Measurements from ENCODE around the gene CFAP410.
"Not testable (repeated sequence)": the region's sequence is repeated elsewhere in the genome, so short reads cannot be mapped to it uniquely, and the experiment has no call there.

The CFAP410 gene

GRCh38 chr21:44345495-44345894 is 6.3 kb upstream of the CFAP410 start:
- Histone ChIP-seq H3K9me3 (ENCODE audit: control insufficient read depth, insufficient read depth, low read length) (no peaks in the 10 kb centered on the region), H3K36me3 (ENCODE audit: control insufficient read depth, insufficient read depth, low read length) (no peaks in the 10 kb centered on the region), H3K4me1 (ENCODE audit: control insufficient read depth, insufficient read depth, low read length) (peaks cover 5% of the 10 kb centered on the region), H3K4me3 (ENCODE audit: low read depth, low read length) (no peak overlapping the region), H3K9ac (ENCODE audit: low read depth, low read length) (no peak overlapping the region), H3K27me3 (ENCODE audit: control insufficient read depth, insufficient read depth, low read length) (no peaks in the 10 kb centered on the region)

- Histone ChIP-seq H3K9ac (ENCODE audit: low read depth, low read length) (no peak overlapping the region), H3K36me3 (ENCODE audit: control insufficient read depth, insufficient read depth, low read length) (no peaks in the 10 kb centered on the region), H3K4me3 (ENCODE audit: low read depth, low read length) (no peak overlapping the region), H3K27me3 (ENCODE audit: control insufficient read depth, insufficient read depth, low read length) (no peaks in the 10 kb centered on the region), H3K9me3 (ENCODE audit: control insufficient read depth, insufficient read depth, low read length) (no peaks in the 10 kb centered on the region), H3K4me1 (ENCODE audit: control insufficient read depth, insufficient read depth, low read length) (peaks cover 6% of the 10 kb centered on the region)
Measured at GRCh38 chr21:44344541-44345183, 5.5 kb upstream of the CFAP410 start.

DNA sequence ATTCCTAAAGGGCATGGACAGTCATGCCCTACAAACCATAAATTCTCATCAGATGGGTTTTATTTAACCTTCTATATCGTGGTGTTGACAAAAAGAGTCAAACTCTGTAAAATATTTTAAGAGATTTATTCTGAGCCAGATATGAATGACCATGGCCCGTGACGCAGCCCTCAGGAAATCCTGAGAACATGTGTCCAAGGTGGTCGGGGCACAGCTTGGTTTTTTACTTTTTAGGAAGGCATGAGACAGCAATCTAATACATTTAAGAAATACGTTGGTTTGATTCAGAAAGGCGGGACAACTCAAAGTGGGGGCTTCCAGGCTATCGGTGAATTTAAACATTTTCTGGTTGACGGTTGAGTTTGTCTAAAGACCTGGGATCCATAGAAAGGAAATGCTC is 3.8 kb upstream of the CFAP410 start:
- not testable (repeated sequence) for H3K9ac ChIP-seq (ENCODE audit: low read depth, low read length); H3K36me3 ChIP-seq (ENCODE audit: control insufficient read depth, insufficient read depth, low read length); H3K4me1 ChIP-seq (ENCODE audit: control insufficient read depth, insufficient read depth, low read length); H3K27me3 ChIP-seq (ENCODE audit: control insufficient read depth, insufficient read depth, low read length); H3K9me3 ChIP-seq (ENCODE audit: control insufficient read depth, insufficient read depth, low read length); H3K4me3 ChIP-seq (ENCODE audit: low read depth, low read length)

GRCh38 chr21:44341726-44342458 is 2.7 kb upstream of the CFAP410 start:
- not testable (repeated sequence) for H3K4me3 ChIP-seq (ENCODE audit: low read depth, low read length); H3K27me3 ChIP-seq (ENCODE audit: control insufficient read depth, insufficient read depth, low read length); H3K9me3 ChIP-seq (ENCODE audit: control insufficient read depth, insufficient read depth, low read length); H3K9ac ChIP-seq (ENCODE audit: low read depth, low read length); H3K36me3 ChIP-seq (ENCODE audit: control insufficient read depth, insufficient read depth, low read length); H3K4me1 ChIP-seq (ENCODE audit: control insufficient read depth, insufficient read depth, low read length)

DNA sequence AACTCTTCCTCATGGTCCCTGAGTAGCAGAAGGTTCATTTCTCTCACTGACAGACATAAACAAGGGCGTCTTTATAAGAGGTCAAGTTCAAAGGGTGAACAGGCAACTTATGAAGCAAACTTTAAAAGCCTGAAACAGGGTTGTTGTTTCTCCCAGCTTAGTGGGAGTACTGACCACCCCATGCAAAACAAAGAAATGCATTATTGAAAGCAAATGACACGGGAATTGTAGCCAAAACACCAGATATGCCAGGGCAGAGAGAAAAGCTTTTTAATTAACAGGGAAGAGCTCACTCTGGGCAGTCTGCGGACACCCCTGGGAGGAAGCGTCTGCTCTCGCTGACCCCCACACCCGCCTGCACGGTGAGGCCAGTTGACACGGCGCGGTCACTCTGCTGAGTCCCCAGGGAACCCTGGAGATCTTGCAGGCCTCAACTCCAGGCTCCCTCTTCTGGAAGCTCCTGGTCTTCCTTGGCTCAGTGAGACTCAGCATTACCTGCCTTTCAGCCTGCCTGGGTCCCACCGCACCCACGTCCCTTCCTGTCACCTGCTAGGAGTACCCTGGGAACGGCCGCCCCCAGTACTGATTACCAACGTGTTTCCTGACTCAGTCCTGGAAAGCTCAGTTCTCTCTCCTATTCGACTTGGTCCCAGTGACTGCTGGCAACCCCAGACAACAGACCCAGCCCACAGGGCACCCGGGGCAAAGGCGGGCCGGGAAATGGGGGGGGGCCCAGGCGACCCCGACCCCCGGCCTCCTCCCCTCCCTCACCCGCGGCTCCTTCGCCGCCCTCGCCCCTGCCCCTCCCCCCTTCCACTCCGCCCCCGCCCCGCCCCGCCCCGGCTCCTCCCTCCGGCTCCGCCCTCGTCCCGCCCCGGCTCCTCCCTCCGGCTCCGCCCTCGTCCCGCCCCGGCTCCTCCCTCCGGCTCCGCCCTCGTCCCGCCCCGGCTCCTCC is 972 bp downstream of the CFAP410 start:
- H3K36me3 ChIP-seq (ENCODE audit: control insufficient read depth, insufficient read depth, low read length), result no peaks in the 10 kb centered on the region
- H3K4me1 ChIP-seq (ENCODE audit: control insufficient read depth, insufficient read depth, low read length), result peaks cover 9% of the 10 kb centered on the region
- H3K9ac ChIP-seq (ENCODE audit: low read depth, low read length), result no peak overlapping the region
- peak overlapping the region; percentile 59 for H3K4me3 ChIP-seq (ENCODE audit: low read depth, low read length)
- no peaks in the 10 kb centered on the region for H3K9me3 ChIP-seq (ENCODE audit: control insufficient read depth, insufficient read depth, low read length)
- H3K27me3 ChIP-seq (ENCODE audit: control insufficient read depth, insufficient read depth, low read length), result no peaks in the 10 kb centered on the region

DNA sequence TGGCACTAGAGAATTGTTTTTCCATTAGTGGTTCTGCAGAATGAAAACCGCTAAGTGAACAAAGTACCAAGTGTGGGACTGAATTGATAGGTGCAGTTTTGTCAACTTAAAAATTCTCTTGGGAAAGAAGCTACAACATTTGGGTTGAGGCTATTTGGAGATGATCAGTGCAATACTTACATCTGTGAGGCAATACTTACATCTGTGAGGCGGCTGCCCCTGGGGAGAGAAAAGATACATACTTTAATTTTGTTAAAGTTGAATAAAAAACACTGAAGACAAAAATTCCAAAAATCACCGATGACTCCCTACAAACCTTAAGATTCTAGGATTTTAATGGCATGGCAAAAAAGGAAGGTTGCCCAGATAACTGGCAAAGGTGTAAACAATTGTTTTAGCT is 1.7 kb downstream of the CFAP410 start:
- H3K27me3 ChIP-seq (ENCODE audit: control insufficient read depth, insufficient read depth, low read length), result no peaks in the 10 kb centered on the region
- no peak overlapping the region for H3K9ac ChIP-seq (ENCODE audit: low read depth, low read length)
- no peak overlapping the region for H3K4me3 ChIP-seq (ENCODE audit: low read depth, low read length)
- H3K9me3 ChIP-seq (ENCODE audit: control insufficient read depth, insufficient read depth, low read length), result no peaks in the 10 kb centered on the region
- no peaks in the 10 kb centered on the region for H3K36me3 ChIP-seq (ENCODE audit: control insufficient read depth, insufficient read depth, low read length)
- H3K4me1 ChIP-seq (ENCODE audit: control insufficient read depth, insufficient read depth, low read length), result peaks cover 9% of the 10 kb centered on the region

GRCh38 chr21:44335266-44336059 is 3.7 kb downstream of the CFAP410 start:
- Histone ChIP-seq H3K4me1 (ENCODE audit: control insufficient read depth, insufficient read depth, low read length) (peaks cover 4% of the 10 kb centered on the region), H3K9ac (ENCODE audit: low read depth, low read length) (no peak overlapping the region), H3K9me3 (ENCODE audit: control insufficient read depth, insufficient read depth, low read length) (no peaks in the 10 kb centered on the region), H3K4me3 (ENCODE audit: low read depth, low read length) (no peak overlapping the region), H3K27me3 (ENCODE audit: control insufficient read depth, insufficient read depth, low read length) (no peaks in the 10 kb centered on the region), H3K36me3 (ENCODE audit: control insufficient read depth, insufficient read depth, low read length) (peaks cover 4% of the 10 kb centered on the region)

DNA sequence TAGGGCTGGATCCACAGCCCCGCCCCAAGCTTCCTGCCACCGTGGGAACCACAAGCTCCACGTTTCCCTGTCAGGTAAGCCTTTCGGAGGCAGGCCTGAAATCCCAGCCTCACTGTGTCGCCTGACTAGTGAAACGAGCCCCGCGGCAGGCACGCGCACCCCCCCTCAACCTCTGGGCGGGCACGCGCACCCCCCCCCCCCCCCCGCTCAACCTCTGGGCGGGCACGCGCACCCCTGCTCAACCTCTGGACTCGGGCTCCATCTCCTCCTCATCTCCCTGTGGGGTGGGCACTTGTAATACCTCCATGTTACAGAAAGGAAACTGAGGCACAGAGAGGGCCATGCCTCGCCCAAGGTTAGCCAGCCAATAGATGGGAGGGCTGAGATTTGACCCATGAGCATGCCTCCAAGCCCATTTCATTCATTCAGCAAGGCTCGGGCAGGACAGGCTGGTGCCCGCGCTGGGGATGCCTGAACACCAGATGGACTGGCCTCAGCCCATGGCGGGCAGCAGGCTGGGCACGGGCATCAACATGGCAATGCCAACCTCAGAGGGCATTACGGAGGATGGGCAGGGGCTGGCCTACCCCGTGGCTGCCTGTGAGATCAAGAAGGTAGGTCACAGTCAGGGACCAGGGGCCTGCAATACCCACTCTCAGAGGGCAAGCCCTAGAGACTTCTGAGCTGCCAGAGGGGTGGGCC is 4.7 kb downstream of the CFAP410 start:
- Histone ChIP-seq H3K27me3 (ENCODE audit: control insufficient read depth, insufficient read depth, low read length) (no peaks in the 10 kb centered on the region), H3K9ac (ENCODE audit: low read depth, low read length) (no peak overlapping the region), H3K4me1 (ENCODE audit: control insufficient read depth, insufficient read depth, low read length) (peaks cover 2% of the 10 kb centered on the region), H3K9me3 (ENCODE audit: control insufficient read depth, insufficient read depth, low read length) (no peaks in the 10 kb centered on the region), H3K36me3 (ENCODE audit: control insufficient read depth, insufficient read depth, low read length) (peaks cover 4% of the 10 kb centered on the region), H3K4me3 (ENCODE audit: low read depth, low read length) (no peak overlapping the region)

DNA sequence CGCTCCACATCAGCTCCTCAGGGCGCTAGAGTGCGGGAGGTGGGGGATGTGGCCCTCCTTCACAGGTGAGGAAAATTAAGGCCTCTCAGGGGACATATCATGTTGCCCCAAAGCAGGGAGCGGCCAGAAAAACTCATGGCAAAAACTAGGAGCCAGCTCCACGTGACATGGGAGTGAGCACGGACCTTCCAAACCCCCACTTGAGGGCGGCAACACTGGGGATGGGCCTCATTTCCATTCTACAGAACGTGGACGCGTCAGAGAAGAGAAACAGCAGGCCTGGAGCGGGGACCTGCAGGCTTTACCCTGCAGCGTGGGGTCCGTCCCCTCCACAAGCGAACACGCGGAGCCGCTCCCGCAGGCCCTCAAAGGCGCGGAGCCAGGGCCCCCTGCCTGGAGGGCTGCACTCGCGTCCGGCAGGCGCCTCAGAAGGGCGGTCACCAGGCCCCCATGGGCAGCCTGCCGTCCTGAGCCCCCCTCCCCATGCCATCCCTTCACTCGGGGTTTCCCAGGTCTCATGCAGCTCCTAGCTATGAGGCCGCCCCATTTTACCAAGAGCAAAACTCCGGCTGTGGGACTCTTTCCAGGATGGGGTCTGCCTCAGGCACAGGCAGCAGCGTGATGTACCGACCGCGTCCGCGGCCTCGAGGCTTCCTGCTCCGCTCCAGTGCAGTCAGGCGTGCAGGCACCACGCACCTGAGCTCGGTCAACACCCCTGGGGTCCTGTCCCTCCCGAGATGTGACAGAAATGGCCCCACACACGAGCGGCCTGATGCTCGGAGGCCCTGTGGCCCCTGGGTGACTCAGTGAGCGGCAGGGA is 5.5 kb downstream of the CFAP410 start:
- Histone ChIP-seq H3K36me3 (ENCODE audit: control insufficient read depth, insufficient read depth, low read length) (peaks cover 4% of the 10 kb centered on the region), H3K4me3 (ENCODE audit: low read depth, low read length) (no peak overlapping the region), H3K27me3 (ENCODE audit: control insufficient read depth, insufficient read depth, low read length) (no peaks in the 10 kb centered on the region), H3K9me3 (ENCODE audit: control insufficient read depth, insufficient read depth, low read length) (no peaks in the 10 kb centered on the region), H3K9ac (ENCODE audit: low read depth, low read length) (no peak overlapping the region), H3K4me1 (ENCODE audit: control insufficient read depth, insufficient read depth, low read length) (peaks cover 2% of the 10 kb centered on the region)

DNA sequence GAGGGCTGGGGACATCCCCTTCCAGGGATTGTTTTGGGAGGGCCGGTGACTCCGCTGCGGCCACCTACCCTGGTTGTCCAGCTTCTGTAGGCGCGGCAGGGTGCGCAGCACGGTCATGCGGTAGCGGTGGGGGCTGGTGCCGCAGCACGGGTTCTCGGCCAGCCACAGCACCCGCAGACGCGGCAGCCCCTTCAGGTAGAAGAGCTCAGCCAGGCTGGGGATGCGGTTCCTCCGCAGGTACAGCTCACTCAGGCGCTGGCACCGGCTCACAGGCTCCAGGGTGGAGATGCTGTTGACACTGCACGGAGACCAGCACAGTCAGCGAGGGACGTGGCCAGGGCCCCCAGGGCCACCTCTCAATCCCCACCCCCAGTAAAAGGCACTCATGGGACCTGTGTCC is 6.2 kb downstream of the CFAP410 start:
- H3K4me1 ChIP-seq (ENCODE audit: control insufficient read depth, insufficient read depth, low read length), result peaks cover 2% of the 10 kb centered on the region

More for the DNA sequence above, 6.2 kb downstream of the CFAP410 start:
- Histone ChIP-seq H3K36me3 (ENCODE audit: control insufficient read depth, insufficient read depth, low read length) (peaks cover 6% of the 10 kb centered on the region), H3K9me3 (ENCODE audit: control insufficient read depth, insufficient read depth, low read length) (no peaks in the 10 kb centered on the region), H3K9ac (ENCODE audit: low read depth, low read length) (no peak overlapping the region), H3K4me3 (ENCODE audit: low read depth, low read length) (no peak overlapping the region), H3K27me3 (ENCODE audit: control insufficient read depth, insufficient read depth, low read length) (no peaks in the 10 kb centered on the region)

All from iPS-15b (cell line).